ENCODE results near the gene MPO.

Gene MPO

GRCh38 chr17:58312021-58312630, 31.4 kb upstream of the MPO start:
- TF ChIP-seq CTCF (conservative IDR thresholded peaks at IDR 0.05) (no peak), ZFX (IDR thresholded peaks at IDR 0.05) (no peak)
- no peak overlapping the region for H3K27ac ChIP-seq

GRCh38 chr17:58311429-58311894, 30.7 kb upstream of the MPO start:
- no peak overlapping the region for H3K27ac ChIP-seq
- TF ChIP-seq CTCF (conservative IDR thresholded peaks at IDR 0.05) (no peak), ZFX (IDR thresholded peaks at IDR 0.05) (no peak)

GRCh38 chr17:58310511-58311428, 30.0 kb upstream of the MPO start:
- TF ChIP-seq CTCF (conservative IDR thresholded peaks at IDR 0.05) (no peak), ZFX (IDR thresholded peaks at IDR 0.05) (no peak)
- no peak overlapping the region for H3K27ac ChIP-seq

GRCh38 chr17:58309918-58310259, 29.2 kb upstream of the MPO start:
- no peak overlapping the region for H3K27ac ChIP-seq
- TF ChIP-seq ZFX (IDR thresholded peaks at IDR 0.05) (no peak), CTCF (conservative IDR thresholded peaks at IDR 0.05) (no peak)

- H3K27ac ChIP-seq, result no peak overlapping the region
- no peak for TF ChIP-seq CTCF (conservative IDR thresholded peaks at IDR 0.05)
- TF ChIP-seq ZFX (IDR thresholded peaks at IDR 0.05), result no peak
These were observed 28.5 kb upstream of the MPO start for GRCh38 chr17:58308985-58309917.

- no peak for TF ChIP-seq ZFX (IDR thresholded peaks at IDR 0.05)
- peak; percentile 34 for TF ChIP-seq CTCF (conservative IDR thresholded peaks at IDR 0.05)
- no peak overlapping the region for H3K27ac ChIP-seq
These were observed 27.6 kb upstream of the MPO start for GRCh38 chr17:58308173-58308984.

Data from C4-2B (cell line).